Sigmoid colon (tissue), 7 donors: ENCODE measurements around the gene ANP32A. TPM values are rescaled to one million over a fixed set of nuclear protein-coding genes. Genes with fewer than 3 reads are reported as not detected.
A peak's percentile ranks its signal among the peaks of the same experiment; 100 is the strongest.

Experiments
- DNase-seq: peaks from one replicate; pipeline ENCODE4 v3.0.0-alpha.2; 2019
- H3K27ac ChIP-seq, 4 donors: fragments of 200-600 bp; sonication (generic); one replicate each; pipeline ENCODE4 v1.5.1; 2016 to 2019; ENCODE audit warnings: mild to moderate bottlenecking in 1 of 4
- H3K27me3 ChIP-seq, 3 donors: fragments of 200-600 bp; sonication (generic); one replicate each; pipeline ENCODE4 v1.5.1; 2019; ENCODE audit warnings: mild to moderate bottlenecking in 1 of 3
- H3K36me3 ChIP-seq, 4 donors: fragments of 200-600 bp; sonication (generic); one replicate each; pipeline ENCODE4 v1.5.1; 2016 to 2019
- H3K4me1 ChIP-seq, 4 donors: fragments of 200-600 bp; sonication (generic); one replicate each; pipeline ENCODE4 v1.5.1; 2017 to 2019
- H3K4me3 ChIP-seq, 4 donors: fragments of 200-600 bp; sonication (generic); one replicate each; pipeline ENCODE4 v1.5.1; 2017 to 2019; ENCODE audit warnings: mild to moderate bottlenecking in 2 of 4, moderate library complexity in 1 of 4
- H3K9me3 ChIP-seq, 4 donors: fragments of 200-600 bp in 3 of 4; sonication (generic) in 3 of 4; one replicate each; pipeline versions ENCODE4 v1.5.1 to v1.6.1; 2013 to 2019
- CTCF ChIP-seq, 4 experiments: fragments of 450-650 bp in 3 of 4; fragments of 200-600 bp in 1 of 4; IDR thresholded peaks; one replicate each; pipeline ENCODE4 v1.5.1; 2016 to 2019; ENCODE audit warnings: antibody characterized with exemption in 4 of 4, mild to moderate bottlenecking in 3 of 4, moderate library complexity in 2 of 4
- EP300 ChIP-seq, 4 donors: sonication (generic); formaldehyde crosslinking; IDR thresholded peaks; one replicate each; pipeline ENCODE4 v1.6.1; 2017; ENCODE audit warnings: antibody characterized with exemption in 4 of 4
- POLR2A ChIP-seq, 2 donors: fragments of 450-650 bp; IDR thresholded peaks; one replicate each; pipeline ENCODE4 v1.6.1; 2016; ENCODE audit warnings: antibody characterized with exemption in 2 of 2, mild to moderate bottlenecking in 2 of 2, moderate library complexity in 2 of 2
- POLR2AphosphoS5 ChIP-seq, 4 donors: sonication (generic); formaldehyde crosslinking; IDR thresholded peaks; one replicate each; pipeline ENCODE4 v1.6.1; 2017; ENCODE audit warnings: antibody characterized with exemption in 4 of 4
- WGBS, 2 donors: extraction: QIAGEN DNeasy Blood & Tissue Kit; methylation state at CpG; one replicate each; pipeline ENCODE4 v1.1.7; 2013; 5-methylcytosine and 5-hydroxymethylcytosine counted together
- intact Hi-C: fragments of 100-400 bp; cut with DNase I; formaldehyde crosslinking; loops from one replicate; pipeline ENCODE4 v1.15.1; 2023
- polyA plus RNA-seq, 3 donors: library from polyadenylated mRNA; stranded (reverse); fragments of 200-250 nt; gene quantifications; one replicate each; pipeline ENCODE4 v1.2.3, GENCODE V29; 2013
- total RNA-seq, 4 donors: library from RNA; depleted of rRNA; stranded (reverse); fragments of >200 nt; gene quantifications; one replicate each; pipeline ENCODE4 v1.1.0, GENCODE V29; 2016
- donor health status: healthy with polysubstance abuse.
- donor health status: Bipolar disorder and iron deficiency.
- donor health status: healthy.

The ANP32A gene
- total and polyA plus RNA-seq, 7 donors, result 37.6 to 152 (median 67.3) TPM

GRCh38 chr15:68790910-68791309, 29.8 kb downstream of the ANP32A start:
- WGBS, 2 donors, result 97 to 98% methylated on average over 2 of the region's 2 CpGs
- no peak for DNase-seq
- Histone ChIP-seq H3K4me3 (no peak overlapping the region), H3K27me3 (no peaks in the 10 kb centered on the region), H3K9me3 (no peaks in the 10 kb centered on the region), H3K27ac (no peak overlapping the region), H3K4me1 (peaks cover 0 to 71% (median 66%) of the 10 kb centered on the region in 4 donors), H3K36me3 (peaks cover 0 to 17% (median under 1%) of the 10 kb centered on the region in 4 donors)
- no peak for TF ChIP-seq CTCF (IDR thresholded peaks at IDR 0.05)
- TF ChIP-seq POLR2A (IDR thresholded peaks at IDR 0.05), result no peak
- TF ChIP-seq EP300 (IDR thresholded peaks at IDR 0.05), result no peak
- no peak for TF ChIP-seq POLR2AphosphoS5 (IDR thresholded peaks at IDR 0.05)
- intact Hi-C loops, result no loop called here

GRCh38 chr15:68790242-68790575, 30.5 kb downstream of the ANP32A start:
- 68 to 91% methylated on average over 8 of the region's 8 CpGs for WGBS, 2 donors
- intact Hi-C loops, result no loop called here
- TF ChIP-seq EP300 (IDR thresholded peaks at IDR 0.05) (no peak), POLR2AphosphoS5 (IDR thresholded peaks at IDR 0.05) (no peak), POLR2A (IDR thresholded peaks at IDR 0.05) (no peak), CTCF (IDR thresholded peaks at IDR 0.05) (no peak)
- no peak overlapping the region for H3K4me3 ChIP-seq
- no peaks in the 10 kb centered on the region for H3K9me3 ChIP-seq
- no peaks in the 10 kb centered on the region for H3K27me3 ChIP-seq
- peak overlapping the region in 1 of 4 donors; percentile 38 for H3K27ac ChIP-seq
- no peak for DNase-seq
- H3K36me3 ChIP-seq, result peaks cover 0 to 24% (median 2%) of the 10 kb centered on the region in 4 donors
- peaks cover 0 to 64% (median 59%) of the 10 kb centered on the region in 4 donors for H3K4me1 ChIP-seq

GRCh38 chr15:68789534-68790241, 31.0 kb downstream of the ANP32A start:
- intact Hi-C loops, result loop anchor here (5.0 kb wide), 1 partner anchor 33 kb away; the partner anchor contains the start of gene ANP32A
- H3K27me3 ChIP-seq, result no peaks in the 10 kb centered on the region
- no peak for DNase-seq
- H3K36me3 ChIP-seq, result peaks cover 0 to 29% (median 4%) of the 10 kb centered on the region in 4 donors
- WGBS, 2 donors, result 53 to 71% methylated on average over 7 of the region's 7 CpGs
- peak overlapping the region in 2 of 4 donors; percentile 16 to 38 for H3K27ac ChIP-seq
- no peak for TF ChIP-seq POLR2A (IDR thresholded peaks at IDR 0.05)
- peaks cover 0 to 59% (median 54%) of the 10 kb centered on the region in 4 donors for H3K4me1 ChIP-seq
- no peak overlapping the region for H3K4me3 ChIP-seq
- no peaks in the 10 kb centered on the region for H3K9me3 ChIP-seq

GRCh38 chr15:68789091-68789490, 31.6 kb downstream of the ANP32A start:
- Histone ChIP-seq H3K36me3 (peaks cover 0 to 35% (median 4%) of the 10 kb centered on the region in 4 donors), H3K9me3 (no peaks in the 10 kb centered on the region), H3K4me3 (no peak overlapping the region), H3K27me3 (no peaks in the 10 kb centered on the region), H3K27ac (peak overlapping the region in 1 of 4 donors; percentile 16), H3K4me1 (peaks cover 0 to 53% (median 48%) of the 10 kb centered on the region in 4 donors)
- intact Hi-C loops, result loop anchor here (5.0 kb wide), 1 partner anchor 33 kb away; the partner anchor contains the start of gene ANP32A
- 83 to 87% methylated on average over 1 of the region's 1 CpG for WGBS, 2 donors
- no peak for TF ChIP-seq EP300 (IDR thresholded peaks at IDR 0.05)
- TF ChIP-seq CTCF (IDR thresholded peaks at IDR 0.05), result no peak
- TF ChIP-seq POLR2AphosphoS5 (IDR thresholded peaks at IDR 0.05), result no peak
- no peak for TF ChIP-seq POLR2A (IDR thresholded peaks at IDR 0.05)
- DNase-seq, result no peak

GRCh38 chr15:68788264-68788624, 32.5 kb downstream of the ANP32A start:
- whole genome bisulfite sequencing, 2 donors, result 88 to 92% methylated on average over 8 of the region's 8 CpGs
- Histone ChIP-seq H3K4me1 (peaks cover 0 to 45% (median 39%) of the 10 kb centered on the region in 4 donors), H3K36me3 (peaks cover 0 to 39% (median 4%) of the 10 kb centered on the region in 4 donors), H3K27me3 (no peaks in the 10 kb centered on the region), H3K27ac (no peak overlapping the region), H3K9me3 (no peaks in the 10 kb centered on the region), H3K4me3 (no peak overlapping the region)
- intact Hi-C loops, result loop anchor here (5.0 kb wide), 1 partner anchor 34 kb away; the partner anchor contains the start of gene ANP32A
- no peak for DNase-seq
- TF ChIP-seq CTCF (IDR thresholded peaks at IDR 0.05) (no peak), EP300 (IDR thresholded peaks at IDR 0.05) (no peak), POLR2AphosphoS5 (IDR thresholded peaks at IDR 0.05) (no peak), POLR2A (IDR thresholded peaks at IDR 0.05) (no peak)
